A673 (cell line): Measurements from ENCODE around the gene KLF16.

ENCODE experiments used
- EZH2 ChIP-seq: fragments of 200-600 bp; sonication (generic); IDR thresholded peaks from 2 replicates; pipeline ENCODE4 v1.6.1; 2017; ENCODE audit warnings: borderline replicate concordance, low read depth, mild to moderate bottlenecking, mixed read lengths, antibody characterized with exemption, low read length; ENCODE audit not compliant: poor library complexity, severe bottlenecking
- TF ChIP-seq, protein P1 (sequence below): fragments of 300-800, 200-600 bp; sonication (generic); conservative IDR thresholded peaks from 2 replicates; pipeline ENCODE4 v1.5.1; 2017; ENCODE audit warnings: low read depth, mild to moderate bottlenecking, antibody characterized with exemption, low read length, moderate library complexity, mixed read lengths

DNA sequence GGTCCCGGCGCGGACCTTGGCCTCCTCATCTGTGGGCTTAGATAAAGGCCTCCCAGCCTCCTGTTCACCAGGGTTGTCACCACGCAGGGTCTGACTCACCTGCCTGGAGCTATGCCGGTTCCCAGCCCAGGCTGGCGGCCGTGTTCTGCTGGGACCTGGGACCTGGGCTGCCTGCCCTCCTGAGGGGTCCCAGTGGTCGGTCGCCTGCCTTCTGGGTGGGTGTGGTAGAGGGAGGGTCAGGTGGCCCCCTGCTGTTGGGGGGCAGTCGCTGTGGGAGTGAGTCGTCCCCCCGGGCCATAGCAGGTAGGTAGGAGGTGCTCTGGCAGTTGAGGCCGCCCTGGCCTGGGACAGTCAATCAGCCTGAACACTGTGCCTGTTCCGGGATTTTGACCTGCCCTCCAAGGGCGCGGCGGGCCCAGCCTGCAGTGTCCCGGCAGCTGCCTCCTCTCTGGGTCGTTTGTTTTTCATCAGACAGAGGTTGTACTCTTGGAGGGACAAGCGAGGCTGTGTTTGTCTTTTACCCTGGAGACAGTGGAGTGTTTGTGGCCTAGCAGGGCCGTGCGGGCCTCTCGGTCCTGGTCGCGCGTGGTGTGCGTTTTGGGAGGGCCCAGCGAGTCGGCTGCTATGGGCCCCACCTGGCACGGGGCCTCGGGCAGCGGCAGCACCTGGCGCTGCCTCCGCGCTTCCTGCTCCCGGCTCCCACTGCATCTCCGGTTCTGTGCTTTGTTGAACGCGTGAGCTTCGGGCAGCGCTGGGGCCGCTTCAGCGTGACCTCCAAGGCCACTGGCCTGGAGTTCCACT is 44.4 kb upstream of the KLF16 start:
- TF ChIP-seq, protein P1, sequence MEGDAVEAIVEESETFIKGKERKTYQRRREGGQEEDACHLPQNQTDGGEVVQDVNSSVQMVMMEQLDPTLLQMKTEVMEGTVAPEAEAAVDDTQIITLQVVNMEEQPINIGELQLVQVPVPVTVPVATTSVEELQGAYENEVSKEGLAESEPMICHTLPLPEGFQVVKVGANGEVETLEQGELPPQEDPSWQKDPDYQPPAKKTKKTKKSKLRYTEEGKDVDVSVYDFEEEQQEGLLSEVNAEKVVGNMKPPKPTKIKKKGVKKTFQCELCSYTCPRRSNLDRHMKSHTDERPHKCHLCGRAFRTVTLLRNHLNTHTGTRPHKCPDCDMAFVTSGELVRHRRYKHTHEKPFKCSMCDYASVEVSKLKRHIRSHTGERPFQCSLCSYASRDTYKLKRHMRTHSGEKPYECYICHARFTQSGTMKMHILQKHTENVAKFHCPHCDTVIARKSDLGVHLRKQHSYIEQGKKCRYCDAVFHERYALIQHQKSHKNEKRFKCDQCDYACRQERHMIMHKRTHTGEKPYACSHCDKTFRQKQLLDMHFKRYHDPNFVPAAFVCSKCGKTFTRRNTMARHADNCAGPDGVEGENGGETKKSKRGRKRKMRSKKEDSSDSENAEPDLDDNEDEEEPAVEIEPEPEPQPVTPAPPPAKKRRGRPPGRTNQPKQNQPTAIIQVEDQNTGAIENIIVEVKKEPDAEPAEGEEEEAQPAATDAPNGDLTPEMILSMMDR: no peak
- TF ChIP-seq EZH2: no peak
